Keratinocyte (primary cell): ENCODE measurements around the gene C7.

Experiments
- EZH2 ChIP-seq: IDR thresholded peaks from one replicate; pipeline ENCODE4 v1.6.1; 2012; ENCODE audit warnings: inconsistent platforms, mild to moderate bottlenecking, low read length, moderate library complexity
- TF ChIP-seq, protein P1 (sequence below), 3 experiments: IDR thresholded peaks in 1 of 3; conservative IDR thresholded peaks in 1 of 3; optimal IDR thresholded peaks in 1 of 3; 2 replicates in 2 of 3; 3 replicates in 1 of 3; pipeline versions ENCODE3 to v1.5.1; 2011; ENCODE audit warnings: low read length in 3 of 3, mild to moderate bottlenecking in 3 of 3, moderate library complexity in 2 of 3, control low read depth in 1 of 3, inconsistent platforms in 1 of 3; ENCODE audit not compliant: insufficient read depth in 2 of 3; ENCODE audit errors: extremely low read depth in 1 of 3

DNA sequence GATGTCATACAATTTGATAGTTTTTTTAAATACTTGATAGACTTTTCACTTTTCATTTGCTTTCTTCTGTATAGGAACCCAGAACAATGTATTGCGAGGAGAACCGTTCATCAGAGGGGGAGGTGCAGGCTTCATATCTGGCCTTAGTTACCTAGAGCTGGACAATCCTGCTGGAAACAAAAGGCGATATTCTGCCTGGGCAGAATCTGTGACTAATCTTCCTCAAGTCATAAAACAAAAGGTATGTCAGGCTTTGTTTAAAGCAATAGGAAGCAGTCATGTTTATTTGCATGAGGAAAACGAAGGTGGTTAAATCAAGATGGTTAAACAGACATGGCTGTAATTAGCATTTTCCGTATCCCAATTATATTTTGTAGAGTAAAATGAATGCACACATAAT lies 46.0 kb downstream of the C7 start:
- TF ChIP-seq, protein P1, sequence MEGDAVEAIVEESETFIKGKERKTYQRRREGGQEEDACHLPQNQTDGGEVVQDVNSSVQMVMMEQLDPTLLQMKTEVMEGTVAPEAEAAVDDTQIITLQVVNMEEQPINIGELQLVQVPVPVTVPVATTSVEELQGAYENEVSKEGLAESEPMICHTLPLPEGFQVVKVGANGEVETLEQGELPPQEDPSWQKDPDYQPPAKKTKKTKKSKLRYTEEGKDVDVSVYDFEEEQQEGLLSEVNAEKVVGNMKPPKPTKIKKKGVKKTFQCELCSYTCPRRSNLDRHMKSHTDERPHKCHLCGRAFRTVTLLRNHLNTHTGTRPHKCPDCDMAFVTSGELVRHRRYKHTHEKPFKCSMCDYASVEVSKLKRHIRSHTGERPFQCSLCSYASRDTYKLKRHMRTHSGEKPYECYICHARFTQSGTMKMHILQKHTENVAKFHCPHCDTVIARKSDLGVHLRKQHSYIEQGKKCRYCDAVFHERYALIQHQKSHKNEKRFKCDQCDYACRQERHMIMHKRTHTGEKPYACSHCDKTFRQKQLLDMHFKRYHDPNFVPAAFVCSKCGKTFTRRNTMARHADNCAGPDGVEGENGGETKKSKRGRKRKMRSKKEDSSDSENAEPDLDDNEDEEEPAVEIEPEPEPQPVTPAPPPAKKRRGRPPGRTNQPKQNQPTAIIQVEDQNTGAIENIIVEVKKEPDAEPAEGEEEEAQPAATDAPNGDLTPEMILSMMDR (optimal IDR thresholded peaks at IDR 0.05 in 1 of 3, IDR thresholded peaks at IDR 0.05 in 1 of 3, conservative IDR thresholded peaks at IDR 0.05 in 1 of 3; ENCODE audit: extremely low read depth in 1 of 3, insufficient read depth in 2 of 3, low read length in 3 of 3) = no peak
- TF ChIP-seq EZH2 = no peak
